IMR-90 (cell line): ENCODE measurements around the gene LIMK2. TPM values are rescaled to one million over a fixed set of nuclear protein-coding genes. Genes with fewer than 3 reads are reported as not detected.

Experiments
- ATAC-seq: fragments of 200-7000 bp; cut with Tn5 transposase; 2 replicates; pipeline ENCODE4 v1.9.1; 2020; ENCODE audit warnings: low read depth, mild to moderate bottlenecking, moderate library complexity
- BruUV-seq: library from RNA; stranded (reverse); fragments of 400-500 nt; replicated peaks from 2 replicates; lab custom pipeline; 2021; lab: Mats Ljungman, UMichigan
- CTCF ChIA-PET: fragments of 300-600 bp; formaldehyde crosslinking; extraction: SDS; loops from one replicate; lab custom pipeline; 2021; ENCODE audit warnings: antibody characterized with exemption; lab: Yijun Ruan, JAX
- POLR2A ChIA-PET: fragments of 300-600 bp; sonication (Branson Sonifier 250); formaldehyde crosslinking; loops from one replicate; lab custom pipeline; 2022; ENCODE audit warnings: antibody characterized with exemption; ENCODE audit not compliant: unreplicated experiment; lab: Charles Lee
- DNase-seq: peaks from one replicate; pipeline ENCODE4 v3.0.0; 2013
- H2AFZ ChIP-seq: replicated peaks from 2 replicates; pipeline ENCODE3; 2013; ENCODE audit warnings: low read length, mild to moderate bottlenecking; ENCODE audit not compliant: poor library complexity
- H2AK5ac ChIP-seq: 2 replicates; pipeline ENCODE4 v1.6.1; 2013; ENCODE audit warnings: low read depth, low read length, inconsistent platforms
- H2AK9ac ChIP-seq: replicated peaks from 2 replicates; pipeline ENCODE3; 2013; ENCODE audit warnings: mild to moderate bottlenecking, low read depth, low read length, moderate library complexity; ENCODE audit not compliant: poor library complexity
- H2BK120ac ChIP-seq: 2 replicates; pipeline ENCODE4 v1.6.1; 2013; ENCODE audit warnings: low read depth, low read length, inconsistent platforms
- H2BK15ac ChIP-seq: 3 replicates; pipeline ENCODE4 v1.6.1; 2013; ENCODE audit warnings: low read depth, low read length, inconsistent platforms
- H2BK20ac ChIP-seq: 2 replicates; pipeline ENCODE4 v1.6.1; 2013; ENCODE audit warnings: low read depth, mild to moderate bottlenecking, inconsistent platforms, low read length, moderate library complexity
- H2BK5ac ChIP-seq: 2 replicates; pipeline ENCODE4 v1.6.1; 2013; ENCODE audit warnings: mild to moderate bottlenecking, low read depth, low read length, inconsistent platforms; ENCODE audit not compliant: poor library complexity, severe bottlenecking
- H3K14ac ChIP-seq: replicated peaks from 2 replicates; pipeline ENCODE4 v1.6.1; 2013; ENCODE audit warnings: low read depth, low read length, inconsistent platforms
- H3K18ac ChIP-seq: 2 replicates; pipeline ENCODE4 v1.6.1; 2013; ENCODE audit warnings: low read depth, low read length, control low read depth
- H3K23ac ChIP-seq: 2 replicates; pipeline ENCODE4 v1.6.1; 2013; ENCODE audit warnings: low read depth, low read length, inconsistent platforms
- H3K27ac ChIP-seq: 2 replicates; pipeline ENCODE4 v1.5.1; 2013; ENCODE audit warnings: mild to moderate bottlenecking, control low read depth, low read length; ENCODE audit not compliant: insufficient read depth
- H3K27me3 ChIP-seq: 2 replicates; pipeline ENCODE4 v1.6.1; 2013; ENCODE audit warnings: low read length; ENCODE audit not compliant: control insufficient read depth, insufficient read depth
- H3K36me3 ChIP-seq: 2 replicates; pipeline ENCODE4 v1.6.1; 2013; ENCODE audit warnings: low read length, mixed read lengths; ENCODE audit not compliant: control insufficient read depth, insufficient read depth
- H3K4ac ChIP-seq: 2 replicates; pipeline ENCODE4 v1.6.1; 2013; ENCODE audit warnings: low read depth, low read length, inconsistent platforms
- H3K4me1 ChIP-seq: 2 replicates; pipeline ENCODE4 v1.6.1; 2013; ENCODE audit warnings: low read length, mixed read lengths; ENCODE audit not compliant: control insufficient read depth, insufficient read depth
- H3K4me2 ChIP-seq: 2 replicates; pipeline ENCODE4 v1.6.1; 2013; ENCODE audit warnings: low read depth, mild to moderate bottlenecking, control low read depth, low read length, moderate library complexity
- H3K4me3 ChIP-seq: 2 replicates; pipeline ENCODE4 v1.5.1; 2013; ENCODE audit warnings: low read depth, mild to moderate bottlenecking, control low read depth, low read length, moderate library complexity; ENCODE audit not compliant: insufficient read depth
- H3K56ac ChIP-seq: 2 replicates; pipeline ENCODE4 v1.6.1; 2013; ENCODE audit warnings: low read length, inconsistent platforms; ENCODE audit not compliant: insufficient read depth; ENCODE audit errors: extremely low read depth
- H3K79me1 ChIP-seq, 2 experiments: 2 replicates each; pipeline ENCODE4 v1.6.1; 2013; ENCODE audit warnings: low read length in 2 of 2, inconsistent platforms in 1 of 2, low read depth in 1 of 2
- H3K9ac ChIP-seq: 2 replicates; pipeline ENCODE4 v1.6.1; 2013; ENCODE audit warnings: low read depth, low read length, control low read depth
- H3K9me1 ChIP-seq: 2 replicates; pipeline ENCODE4 v1.6.1; 2013; ENCODE audit warnings: low read length, inconsistent platforms; ENCODE audit not compliant: insufficient read depth
- H3K9me3 ChIP-seq: 2 replicates; pipeline ENCODE4 v1.6.1; 2013; ENCODE audit warnings: low read length; ENCODE audit not compliant: control insufficient read depth, insufficient read depth
- H4K20me1 ChIP-seq: 2 replicates; pipeline ENCODE4 v1.6.1; 2013; ENCODE audit warnings: low read length, inconsistent platforms; ENCODE audit not compliant: insufficient read depth
- H4K5ac ChIP-seq: 2 replicates; pipeline ENCODE4 v1.6.1; 2013; ENCODE audit warnings: mild to moderate bottlenecking, low read depth, low read length, control low read depth
- H4K8ac ChIP-seq, 2 experiments: 2 replicates each; pipeline ENCODE4 v1.6.1; 2013; ENCODE audit warnings: low read depth in 2 of 2, low read length in 2 of 2, control low read depth in 1 of 2, inconsistent platforms in 1 of 2
- H4K91ac ChIP-seq: 2 replicates; pipeline ENCODE4 v1.6.1; 2013; ENCODE audit warnings: low read depth, low read length, inconsistent platforms; ENCODE audit not compliant: insufficient read depth
- CHD1 ChIP-seq: IDR thresholded peaks from 2 replicates; pipeline ENCODE4 v1.6.1; 2012; ENCODE audit warnings: low read depth, low read length, improper control_type of control experiment
- RAD21 ChIP-seq: IDR thresholded peaks from 2 replicates; pipeline ENCODE4 v1.6.1; 2012; ENCODE audit warnings: low read length, improper control_type of control experiment
- USF2 ChIP-seq: fragments of 150-350 bp; IDR thresholded peaks from 2 replicates; pipeline ENCODE4 v1.6.1; 2017; ENCODE audit warnings: mild to moderate bottlenecking, antibody characterized with exemption, low read length, low read depth
- WGBS, 2 experiments: methylation state at CpG; one replicate each; pipeline versions ENCODE4 v1.1.5 to v1.1.7; 2013; ENCODE audit warnings: missing lambda C conversion rate in 2 of 2; ENCODE audit not compliant: insufficient read length in 1 of 2; ENCODE audit errors: extremely low coverage in 2 of 2; 5-methylcytosine and 5-hydroxymethylcytosine counted together
- dilution Hi-C: fragments of 300-500 bp; cut with HindIII; formaldehyde crosslinking; loops from one replicate; pipeline ENCODE4 v1.14.3; 2018; ENCODE audit warnings: low sequenced_read_pairs; ENCODE audit not compliant: unreplicated experiment
- in situ Hi-C: fragments of 300-500 bp; cut with MboI; formaldehyde crosslinking; loops from 3 replicates; pipeline ENCODE4 v1.14.3; 2019; ENCODE audit warnings: low sequenced_read_pairs, inconsistent platforms, mixed read lengths
- intact Hi-C: fragments of 100-400 bp; cut with micrococcal nuclease; formaldehyde crosslinking; loops from 2 replicates; pipeline ENCODE4 v1.10.0; 2022
- polyA plus RNA-seq, 3 experiments: library from polyadenylated mRNA; depleted of rRNA; stranded (reverse); fragments of >200 nt; gene quantifications; 2 replicates each; pipeline ENCODE4 v1.2.3, GENCODE V29; 2012; ENCODE audit warnings: low replicate concordance in 1 of 3
- total RNA-seq: library from RNA; depleted of rRNA; stranded (reverse); fragments of >200 nt; gene quantifications from 2 replicates; pipeline ENCODE4 v1.2.3, GENCODE V29; 2012

LIMK2 gene
- total and polyA plus RNA-seq, 2 of the 4 experiments (the other 2 are of a cell fraction): 14.5 to 31.9 TPM

- Histone ChIP-seq H3K4me1 (no peaks in the 10 kb centered on the region), H2BK5ac (no peak overlapping the region), H3K4me3 (no peak overlapping the region), H2BK15ac (no peak overlapping the region), H2BK20ac (no peak overlapping the region), H4K91ac (no peak overlapping the region), H3K9me1 (peaks cover 9% of the 10 kb centered on the region), H3K14ac (no peak overlapping the region), H3K79me1 (peaks cover 34 to 62% of the 10 kb centered on the region in 2 experiments), H3K18ac (no peak overlapping the region), H3K36me3 (no peaks in the 10 kb centered on the region), H3K4me2 (no peak overlapping the region), H3K56ac (no peak overlapping the region), H3K27ac (no peak overlapping the region), H2AK5ac (no peak overlapping the region), H4K5ac (no peak overlapping the region), H2AFZ (no peak overlapping the region), H3K9me3 (no peaks in the 10 kb centered on the region), H2BK120ac (no peak overlapping the region), H3K9ac (no peak overlapping the region), H4K20me1 (no peaks in the 10 kb centered on the region), H4K8ac (no peak overlapping the region), H3K23ac (no peak overlapping the region), H2AK9ac (no peak overlapping the region), H3K4ac (no peak overlapping the region), H3K27me3 (no peaks in the 10 kb centered on the region)
- no peak for DNase-seq
- ChIA-PET POLR2A (no interaction called here), CTCF (no interaction called here)
- in situ Hi-C loops (no loop called here), dilution Hi-C loops (no loop called here), intact Hi-C loops (no loop called here)
- ATAC-seq: no peak
- no TSS peak for BruUV-seq
- TF ChIP-seq USF2 (no peak), RAD21 (no peak), CHD1 (no peak)
- no CpG with 5 or more reads among the region's 4 CpGs for WGBS, 2 experiments
Observed at GRCh38 chr22:31221084-31221483, 9.0 kb downstream of the LIMK2 start.
